ENCODE measurements around the gene MAP4K5.

- TF ChIP-seq POLR2A (IDR thresholded peaks at IDR 0.05) (no peak), CTCF (IDR thresholded peaks at IDR 0.05) (no peak)
Observed at GRCh38 chr14:50534997-50535396, 2.6 kb upstream of the MAP4K5 start.
